Measurements from ENCODE around the gene REG4. TPM values are rescaled to one million over a fixed set of nuclear protein-coding genes. Genes with fewer than 3 reads are reported as not detected.

The REG4 gene
- total RNA-seq, 6 donors from 2014 or later: not detected

GRCh38 chr1:119818181-119818580 lies 6.9 kb upstream of the REG4 start:
- ATAC-seq (ENCODE audit: low FRiP score in 2 of 2): no peak
- H3K4me3 ChIP-seq: no peak overlapping the region
- no peaks in the 10 kb centered on the region for H3K36me3 ChIP-seq
- H3K9me3 ChIP-seq: no peaks in the 10 kb centered on the region
- H3K27me3 ChIP-seq: no peaks in the 10 kb centered on the region
- WGBS, 2 donors: 86 to 90% methylated on average over 2 of the region's 2 CpGs
- no peak for TF ChIP-seq POLR2A (IDR thresholded peaks at IDR 0.05)
- H3K4me1 ChIP-seq: no peaks in the 10 kb centered on the region
- H3K27ac ChIP-seq: no peak overlapping the region
- no peak for DNase-seq

- no peak overlapping the region for H3K4me3 ChIP-seq
Observed at GRCh38 chr1:119816407-119816806, 5.1 kb upstream of the REG4 start.

GRCh38 chr1:119815928-119816327 lies 4.7 kb upstream of the REG4 start:
- H3K36me3 ChIP-seq: no peaks in the 10 kb centered on the region
- no peak overlapping the region for H3K27ac ChIP-seq
- no peak for TF ChIP-seq POLR2AphosphoS5 (IDR thresholded peaks at IDR 0.05)
- no peak for TF ChIP-seq EP300 (IDR thresholded peaks at IDR 0.05)
- TF ChIP-seq CTCF (IDR thresholded peaks at IDR 0.05): no peak
- no peak for TF ChIP-seq POLR2A (IDR thresholded peaks at IDR 0.05)
- no peak for ATAC-seq (ENCODE audit: low FRiP score in 2 of 2)
- no peak overlapping the region for H3K4me3 ChIP-seq
- WGBS, 2 donors: 68 to 79% methylated on average over 7 of the region's 7 CpGs
- no peaks in the 10 kb centered on the region for H3K9me3 ChIP-seq
- DNase-seq: no peak
- H3K4me1 ChIP-seq: no peaks in the 10 kb centered on the region
- H3K27me3 ChIP-seq: no peaks in the 10 kb centered on the region

More at GRCh38 chr1:119816407-119816806, 5.1 kb upstream of the REG4 start:
- 66 to 80% methylated on average over 2 of the region's 2 CpGs for WGBS, 2 donors
- Histone ChIP-seq H3K36me3 (no peaks in the 10 kb centered on the region), H3K27ac (no peak overlapping the region), H3K27me3 (no peaks in the 10 kb centered on the region), H3K4me1 (no peaks in the 10 kb centered on the region), H3K9me3 (no peaks in the 10 kb centered on the region)
- no peak for DNase-seq
- no peak for ATAC-seq (ENCODE audit: low FRiP score in 2 of 2)
- TF ChIP-seq POLR2AphosphoS5 (IDR thresholded peaks at IDR 0.05): no peak
- no peak for TF ChIP-seq POLR2A (IDR thresholded peaks at IDR 0.05)
- TF ChIP-seq EP300 (IDR thresholded peaks at IDR 0.05): no peak
- TF ChIP-seq CTCF (IDR thresholded peaks at IDR 0.05): no peak

GRCh38 chr1:119815361-119815760 lies 4.1 kb upstream of the REG4 start:
- WGBS, 2 donors: 85% methylated on average over 3 of the region's 3 CpGs
- TF ChIP-seq CTCF (IDR thresholded peaks at IDR 0.05): no peak
- TF ChIP-seq EP300 (IDR thresholded peaks at IDR 0.05): no peak
- no peak overlapping the region for H3K27ac ChIP-seq
- H3K4me1 ChIP-seq: no peaks in the 10 kb centered on the region
- no peaks in the 10 kb centered on the region for H3K9me3 ChIP-seq
- DNase-seq (no peak), ATAC-seq (ENCODE audit: low FRiP score in 2 of 2) (no peak)
- H3K36me3 ChIP-seq: no peaks in the 10 kb centered on the region
- no peak overlapping the region for H3K4me3 ChIP-seq
- H3K27me3 ChIP-seq: no peaks in the 10 kb centered on the region

- Histone ChIP-seq H3K4me3 (no peak overlapping the region), H3K27ac (no peak overlapping the region), H3K27me3 (no peaks in the 10 kb centered on the region), H3K36me3 (no peaks in the 10 kb centered on the region), H3K4me1 (no peaks in the 10 kb centered on the region), H3K9me3 (no peaks in the 10 kb centered on the region)
- 79 to 80% methylated on average over 1 of the region's 1 CpG for WGBS, 2 donors
- TF ChIP-seq POLR2A (IDR thresholded peaks at IDR 0.05) (no peak), POLR2AphosphoS5 (IDR thresholded peaks at IDR 0.05) (no peak), CTCF (IDR thresholded peaks at IDR 0.05) (no peak), EP300 (IDR thresholded peaks at IDR 0.05) (no peak)
- ATAC-seq (ENCODE audit: low FRiP score in 2 of 2) (no peak), DNase-seq (no peak)
Observed at GRCh38 chr1:119814288-119814687, 3.0 kb upstream of the REG4 start.
